Central memory CD8-positive, alpha-beta T cell (primary cell): ENCODE data around the gene ZDHHC11B.
"Not testable (repeated sequence)": the region's sequence is repeated elsewhere in the genome, so short reads cannot be mapped to it uniquely, and the experiment has no call there.

Experiments used
- ATAC-seq: fragments of 150-1000 bp; cut with Tn5 transposase; replicated peaks from 2 replicates; pipeline ENCODE4 v1.10.0; 2022; ENCODE audit warnings: mild to moderate bottlenecking, moderate FRiP score, moderate number of reproducible peaks; ENCODE audit not compliant: poor library complexity, severe bottlenecking; ENCODE audit errors: extremely low read depth
- DNase-seq, 2 donors: peaks; one replicate each; pipeline ENCODE4 v3.0.0; 2021; ENCODE audit warnings: low spot score in 2 of 2
- H3K27ac Mint-ChIP-seq: one replicate; pipeline ENCODE4 v1.8.0; 2022; ENCODE audit warnings: low read depth, mild to moderate bottlenecking, moderate library complexity, mixed read lengths
- H3K27me3 Mint-ChIP-seq: one replicate; pipeline ENCODE4 v1.8.0; 2022; ENCODE audit warnings: mixed read lengths
- H3K36me3 Mint-ChIP-seq: one replicate; pipeline ENCODE4 v1.8.0; 2022; ENCODE audit warnings: mild to moderate bottlenecking, moderate library complexity, mixed read lengths; ENCODE audit not compliant: insufficient read depth
- H3K4me1 Mint-ChIP-seq: one replicate; pipeline ENCODE4 v1.8.0; 2022; ENCODE audit warnings: mixed read lengths
- H3K4me3 Mint-ChIP-seq: one replicate; pipeline ENCODE4 v1.8.0; 2022; ENCODE audit warnings: mild to moderate bottlenecking, moderate library complexity, mixed read lengths
- H3K9me3 Mint-ChIP-seq: one replicate; pipeline ENCODE4 v1.8.0; 2022; ENCODE audit warnings: mixed read lengths

Gene ZDHHC11B

DNA sequence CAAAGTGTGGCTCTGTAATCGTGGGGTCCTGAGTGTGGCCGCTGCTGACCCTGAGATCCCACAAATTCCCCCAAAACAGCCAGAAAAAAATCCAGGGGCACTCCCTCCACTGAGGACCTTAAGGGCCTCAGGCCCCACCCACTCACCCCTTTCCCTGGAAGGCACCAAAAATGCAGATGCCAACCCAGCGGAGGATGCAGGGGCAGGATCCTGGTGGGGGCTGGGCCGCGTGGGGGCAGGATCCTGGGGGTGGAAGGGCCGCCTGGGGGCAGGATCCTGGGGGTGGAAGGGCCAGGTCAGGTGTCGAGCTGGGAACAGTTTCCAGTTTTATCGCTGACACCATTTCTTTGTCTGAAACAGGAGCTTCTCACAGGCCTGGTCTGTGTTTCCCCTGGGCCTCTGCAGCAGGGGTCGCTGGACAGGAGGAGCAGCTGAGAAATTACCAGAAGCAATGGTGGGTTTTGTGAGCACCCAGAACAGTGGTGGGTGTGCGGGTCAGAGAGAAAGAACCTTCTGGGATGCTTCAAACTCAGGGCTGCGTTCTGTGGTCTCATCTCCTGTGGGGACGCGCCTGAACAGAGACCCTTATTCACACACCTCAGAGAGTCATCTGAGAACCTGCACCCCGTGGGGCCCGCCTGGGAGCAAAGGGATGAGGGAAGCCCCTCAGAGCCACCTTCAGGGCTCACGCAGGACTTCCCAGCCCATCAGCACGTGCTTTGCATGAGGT, 105.2 kb downstream of the ZDHHC11B start:
- ATAC-seq: not testable (repeated sequence)

DNA sequence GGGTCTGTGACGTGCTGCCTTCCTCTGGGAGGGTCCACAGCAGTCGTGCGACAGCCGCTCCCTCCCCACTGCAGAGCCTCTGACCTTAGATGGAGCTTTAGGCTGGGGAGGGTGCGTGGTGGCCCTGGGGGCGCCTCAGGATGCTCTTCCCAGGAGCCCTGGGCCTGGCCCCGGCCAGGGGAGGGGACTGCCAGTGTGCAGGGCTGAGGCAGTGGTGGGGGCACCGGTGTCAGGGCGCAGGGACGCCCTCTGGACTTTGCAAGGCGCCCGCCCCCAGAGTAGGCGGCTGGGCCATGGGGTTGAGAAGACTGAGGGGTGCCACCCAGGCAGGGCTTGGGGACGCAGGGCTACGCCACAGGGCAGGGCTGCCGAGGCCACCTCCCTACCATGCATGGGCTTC, 106.0 kb downstream of the ZDHHC11B start:
- not testable (repeated sequence) for H3K36me3 Mint-ChIP-seq, H3K4me1 Mint-ChIP-seq, H3K27ac Mint-ChIP-seq, ATAC-seq, H3K4me3 Mint-ChIP-seq, H3K9me3 Mint-ChIP-seq, H3K27me3 Mint-ChIP-seq
- peak in 1 of 2 donors; percentile 8 for DNase-seq

More for the DNA sequence above, 105.2 kb downstream of the ZDHHC11B start:
- H3K27me3 Mint-ChIP-seq, H3K36me3 Mint-ChIP-seq, H3K27ac Mint-ChIP-seq, H3K4me1 Mint-ChIP-seq, H3K4me3 Mint-ChIP-seq, H3K9me3 Mint-ChIP-seq: not testable (repeated sequence)
- peak; percentile 5 to 12 for DNase-seq

DNA sequence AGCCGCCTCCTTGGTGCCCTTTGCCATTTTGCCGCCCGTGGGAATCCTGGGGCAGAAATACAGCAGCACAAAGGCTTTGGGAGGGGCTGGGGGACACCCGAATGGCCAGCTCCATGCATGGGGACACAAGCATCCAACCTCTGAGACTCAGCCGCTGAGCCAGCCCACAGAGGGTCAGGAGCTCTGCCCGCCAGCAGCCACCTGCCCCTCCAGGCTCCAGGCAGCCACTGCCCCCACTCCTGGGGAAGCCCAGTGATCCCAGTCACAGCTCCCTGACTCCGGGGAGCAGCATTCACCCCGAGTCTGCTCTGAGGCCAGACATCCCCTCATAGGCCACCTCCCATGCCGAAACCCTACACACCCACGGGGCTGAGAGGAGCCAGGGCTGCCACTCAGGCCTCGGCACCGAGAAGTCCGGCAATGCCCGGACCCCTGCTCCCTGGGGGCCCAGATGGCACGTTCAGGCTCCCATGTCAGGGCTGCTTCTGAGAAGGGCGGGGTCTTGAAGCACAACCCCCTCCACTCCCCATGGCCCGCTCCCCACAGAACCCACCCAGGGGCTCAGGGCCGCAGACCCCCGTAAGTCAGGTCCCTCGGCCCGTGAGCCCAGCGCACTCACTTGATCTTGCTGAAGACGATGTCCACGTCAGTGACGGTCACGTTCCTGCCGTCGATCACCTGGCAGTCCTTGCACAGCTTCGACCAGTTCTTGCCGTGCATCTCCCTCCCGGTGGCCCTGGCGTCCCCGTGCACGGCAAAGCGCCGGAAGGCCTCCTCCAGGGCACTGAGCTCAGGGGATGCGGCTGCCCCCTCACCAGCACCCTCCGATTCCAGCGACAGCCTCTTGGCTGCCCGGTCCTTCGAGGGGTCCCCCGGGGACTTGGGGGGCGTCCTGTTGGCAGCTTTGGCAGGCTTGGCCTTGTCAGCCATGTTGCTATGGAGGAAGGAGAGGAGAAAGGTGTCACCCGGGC, 107.1 kb downstream of the ZDHHC11B start:
- peak in 1 of 2 donors; percentile 11 for DNase-seq
- Mint-ChIP-seq H3K4me1 (peaks cover 15% of the 10 kb centered on the region), H3K9me3 (no peaks in the 10 kb centered on the region), H3K36me3 (peaks cover 10% of the 10 kb centered on the region), H3K4me3 (no peak overlapping the region), H3K27ac (no peak overlapping the region), H3K27me3 (no peaks in the 10 kb centered on the region)
- ATAC-seq: no peak

- H3K9me3 Mint-ChIP-seq: no peaks in the 10 kb centered on the region
- H3K27ac Mint-ChIP-seq: no peak overlapping the region
- ATAC-seq: no peak
- H3K4me1 Mint-ChIP-seq: peaks cover 19% of the 10 kb centered on the region
- DNase-seq: no peak
- H3K4me3 Mint-ChIP-seq: no peak overlapping the region
- no peaks in the 10 kb centered on the region for H3K27me3 Mint-ChIP-seq
- H3K36me3 Mint-ChIP-seq: peaks cover 10% of the 10 kb centered on the region
Measured at GRCh38 chr5:676699-677076, 107.8 kb downstream of the ZDHHC11B start.

DNA sequence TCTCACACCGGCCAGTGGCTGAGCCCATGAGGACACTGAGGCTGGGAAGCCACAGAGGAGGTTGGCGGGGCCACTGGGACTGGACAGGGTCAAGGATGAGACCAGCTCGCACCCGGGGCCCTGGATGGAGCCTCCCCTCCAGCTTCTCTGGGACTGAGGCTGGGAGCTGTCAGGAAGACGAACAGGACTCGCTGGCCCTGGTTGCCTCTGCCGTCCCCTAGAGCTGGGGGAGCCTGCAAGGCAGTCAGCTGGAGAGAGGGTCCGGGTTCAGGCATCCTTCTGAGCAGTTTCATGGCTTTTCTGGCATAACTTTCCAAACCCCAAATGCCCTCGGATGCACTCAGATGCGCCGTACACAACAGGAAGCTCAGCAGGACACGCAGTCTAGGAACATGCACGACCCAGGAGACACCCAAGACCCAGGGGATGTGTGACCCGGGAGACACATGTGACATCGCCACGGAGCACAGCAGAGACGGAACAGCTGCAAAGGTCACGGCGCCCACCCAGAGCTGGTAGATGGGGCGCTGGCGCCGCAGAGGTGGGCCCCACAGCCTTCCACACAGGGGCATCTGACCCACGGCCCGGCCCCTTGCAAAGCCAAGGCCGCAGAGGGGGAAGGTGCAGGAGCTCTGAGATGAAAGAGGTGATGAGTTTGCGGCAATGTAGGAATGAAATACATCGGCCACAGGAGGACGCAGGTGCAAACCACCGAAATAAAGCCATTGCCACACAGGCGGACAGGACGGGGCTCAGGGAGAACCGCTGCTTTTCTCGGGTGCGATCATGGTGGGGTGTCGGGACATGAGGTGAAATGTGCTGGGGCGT, 108.4 kb downstream of the ZDHHC11B start:
- DNase-seq: peak; percentile 8 to 12
- Mint-ChIP-seq H3K4me1 (peaks cover 19% of the 10 kb centered on the region), H3K4me3 (no peak overlapping the region), H3K27me3 (no peaks in the 10 kb centered on the region), H3K9me3 (no peaks in the 10 kb centered on the region), H3K27ac (no peak overlapping the region), H3K36me3 (peaks cover 11% of the 10 kb centered on the region)
- ATAC-seq: no peak

GRCh38 chr5:675111-675870, 109.2 kb downstream of the ZDHHC11B start:
- Mint-ChIP-seq H3K4me3 (no peak overlapping the region), H3K27ac (no peak overlapping the region)
- DNase-seq: peak in 1 of 2 donors; percentile 8

GRCh38 chr5:674630-675011, 109.9 kb downstream of the ZDHHC11B start:
- H3K27ac Mint-ChIP-seq: no peak overlapping the region
- H3K36me3 Mint-ChIP-seq: peaks cover 13% of the 10 kb centered on the region
- H3K27me3 Mint-ChIP-seq: no peaks in the 10 kb centered on the region
- peaks cover 19% of the 10 kb centered on the region for H3K4me1 Mint-ChIP-seq
- H3K9me3 Mint-ChIP-seq: no peaks in the 10 kb centered on the region
- ATAC-seq: no peak
- no peak overlapping the region for H3K4me3 Mint-ChIP-seq
- DNase-seq: peak in 1 of 2 donors; percentile 9

More at GRCh38 chr5:675111-675870, 109.2 kb downstream of the ZDHHC11B start:
- H3K4me1 Mint-ChIP-seq: peaks cover 19% of the 10 kb centered on the region
- H3K9me3 Mint-ChIP-seq: no peaks in the 10 kb centered on the region
- ATAC-seq: no peak
- peaks cover 13% of the 10 kb centered on the region for H3K36me3 Mint-ChIP-seq
- H3K27me3 Mint-ChIP-seq: no peaks in the 10 kb centered on the region

GRCh38 chr5:673831-674629, 110.5 kb downstream of the ZDHHC11B start:
- no peak for DNase-seq
- Mint-ChIP-seq H3K36me3 (peaks cover 15% of the 10 kb centered on the region), H3K9me3 (no peaks in the 10 kb centered on the region), H3K4me3 (peak overlapping the region; percentile 7), H3K27ac (no peak overlapping the region), H3K27me3 (no peaks in the 10 kb centered on the region), H3K4me1 (peaks cover 19% of the 10 kb centered on the region)
- no peak for ATAC-seq

GRCh38 chr5:673161-673830, 111.2 kb downstream of the ZDHHC11B start:
- peak overlapping the region; percentile 59 for H3K4me3 Mint-ChIP-seq
- DNase-seq: no peak
- H3K27ac Mint-ChIP-seq: peak overlapping the region; percentile 92
- H3K9me3 Mint-ChIP-seq: no peaks in the 10 kb centered on the region
- H3K27me3 Mint-ChIP-seq: no peaks in the 10 kb centered on the region
- peaks cover 19% of the 10 kb centered on the region for H3K4me1 Mint-ChIP-seq
- no peak for ATAC-seq
- H3K36me3 Mint-ChIP-seq: peaks cover 15% of the 10 kb centered on the region

DNA sequence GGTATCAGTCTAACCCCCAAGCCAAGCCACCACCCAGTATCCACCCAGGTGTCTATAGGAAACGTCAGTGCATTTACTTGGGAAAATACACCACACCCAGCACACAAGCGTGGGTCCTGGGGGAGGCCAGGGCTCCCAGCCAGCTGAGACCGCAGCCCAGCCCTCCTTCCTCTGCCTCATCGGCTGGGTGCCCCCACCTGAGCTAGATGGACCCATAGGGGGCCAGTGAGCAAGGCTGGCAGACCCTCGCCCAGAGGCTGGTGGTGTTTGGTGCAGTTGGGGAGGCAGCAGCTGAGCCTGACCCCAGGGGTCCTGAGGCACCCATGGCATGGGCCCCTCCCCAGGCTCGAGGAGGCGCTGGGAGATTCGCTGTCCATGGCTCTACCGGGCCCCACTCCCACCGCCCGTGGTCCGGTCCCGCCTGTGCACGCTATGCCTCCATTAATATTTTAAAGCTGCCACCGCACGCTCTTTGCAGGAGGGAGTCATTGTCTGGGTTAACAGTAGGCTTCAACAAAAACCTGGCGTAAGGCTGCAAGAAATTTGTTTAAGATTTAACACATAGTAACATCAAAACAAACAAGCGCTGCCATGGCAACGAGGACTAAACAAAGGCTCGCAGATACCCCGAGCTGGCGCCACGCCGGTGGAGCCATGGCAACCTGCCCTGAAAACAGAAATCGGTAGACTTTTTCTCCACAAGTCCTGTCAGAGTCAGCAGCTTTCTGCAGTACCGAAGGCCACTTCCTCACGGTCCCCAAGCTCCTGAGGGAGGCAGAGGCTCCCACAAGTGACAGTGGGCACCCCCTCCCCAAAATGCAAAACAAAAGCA, 112.0 kb downstream of the ZDHHC11B start:
- H3K4me3 Mint-ChIP-seq: peak overlapping the region; percentile 59
- H3K36me3 Mint-ChIP-seq: peaks cover 15% of the 10 kb centered on the region
- peaks cover 20% of the 10 kb centered on the region for H3K4me1 Mint-ChIP-seq
- no peaks in the 10 kb centered on the region for H3K9me3 Mint-ChIP-seq
- peak; percentile 72 to 83 for DNase-seq
- peak; percentile 70 for ATAC-seq
- peak overlapping the region; percentile 92 for H3K27ac Mint-ChIP-seq
- H3K27me3 Mint-ChIP-seq: no peaks in the 10 kb centered on the region
